Measurements from ENCODE around the gene ARSK.

GRCh38 chr5:95591490-95591901, 36.6 kb downstream of the ARSK start:
- TF ChIP-seq CTCF (IDR thresholded peaks at IDR 0.05) (no peak), REST (IDR thresholded peaks at IDR 0.05; ENCODE audit: insufficient read depth in 1 of 2, low read depth in 2 of 2, low read length in 1 of 2) (no peak), POLR2AphosphoS5 (IDR thresholded peaks at IDR 0.05; ENCODE audit: low read depth, low read length) (peak; percentile 54; the same call in 1 of the 2 replicates)

All from Panc1 (cell line).